HepG2 (cell line): ENCODE measurements around the gene DDX1. TPM values are rescaled to one million over a fixed set of nuclear protein-coding genes. Genes with fewer than 3 reads are reported as not detected.

Source experiments
- AGO1 ChIP-seq: fragments of 200-400 bp; formaldehyde crosslinking; IDR thresholded peaks from 2 replicates; pipeline ENCODE4 v1.6.1; 2017; ENCODE audit warnings: mild to moderate bottlenecking, low read depth, low read length, moderate library complexity; ENCODE audit not compliant: poor library complexity, severe bottlenecking
- AKAP8 ChIP-seq: sonication (generic); formaldehyde crosslinking; IDR thresholded peaks from 2 replicates; pipeline ENCODE4 v1.5.1; 2020; ENCODE audit warnings: mild to moderate bottlenecking, missing genetic modification reagents
- ARID2 ChIP-seq: sonication (generic); formaldehyde crosslinking; IDR thresholded peaks from 2 replicates; pipeline ENCODE4 v1.8.1; 2022; ENCODE audit warnings: mild to moderate bottlenecking, missing genetic modification reagents, borderline replicate concordance
- HOXA3 ChIP-seq: sonication (generic); formaldehyde crosslinking; IDR thresholded peaks from 2 replicates; pipeline ENCODE4 v1.5.0; 2020; ENCODE audit warnings: missing genetic modification reagents
- JUN ChIP-seq: sonication (generic); formaldehyde crosslinking; IDR thresholded peaks from 2 replicates; pipeline ENCODE4 v1.4.0; 2020; ENCODE audit warnings: mild to moderate bottlenecking, missing genetic modification reagents
- KLF9 ChIP-seq: IDR thresholded peaks from 2 replicates; pipeline ENCODE4 v1.6.1; 2016; ENCODE audit warnings: low read depth
- MEF2D ChIP-seq: sonication (generic); formaldehyde crosslinking; IDR thresholded peaks from 2 replicates; pipeline ENCODE4 v1.5.1; 2020; ENCODE audit warnings: mild to moderate bottlenecking, missing genetic modification reagents
- NBN ChIP-seq: fragments of 450-650 bp; conservative IDR thresholded peaks from 2 replicates; pipeline ENCODE4 v1.6.1; 2017
- NFE2L2 ChIP-seq: fragments of 150-350 bp; IDR thresholded peaks from 2 replicates; pipeline ENCODE4 v1.6.1; 2014; ENCODE audit warnings: low read length
- PAF1 ChIP-seq: IDR thresholded peaks from 2 replicates; pipeline ENCODE4 v1.6.1; 2016; ENCODE audit warnings: missing genetic modification reagents, missing compliant biosample characterization
- PBX2 ChIP-seq: IDR thresholded peaks from 2 replicates; pipeline ENCODE4 v1.6.1; 2016; ENCODE audit warnings: control low read depth
- RFX3 ChIP-seq: IDR thresholded peaks from 2 replicates; pipeline ENCODE4 v1.6.1; 2016; ENCODE audit warnings: missing biosample characterization, missing genetic modification reagents
- SMAD9 ChIP-seq: sonication (generic); formaldehyde crosslinking; IDR thresholded peaks from 2 replicates; pipeline ENCODE4 v1.5.1; 2020; ENCODE audit warnings: mild to moderate bottlenecking, missing genetic modification reagents
- SNAI1 ChIP-seq: sonication (generic); formaldehyde crosslinking; IDR thresholded peaks from 2 replicates; pipeline ENCODE4 v1.5.0; 2020; ENCODE audit warnings: mild to moderate bottlenecking, missing genetic modification reagents, borderline replicate concordance
- SNAPC5 ChIP-seq: sonication (generic); formaldehyde crosslinking; IDR thresholded peaks from 2 replicates; pipeline ENCODE4 v1.8.1; 2023; ENCODE audit warnings: mild to moderate bottlenecking, missing genetic modification reagents, borderline replicate concordance
- TMF1 ChIP-seq: sonication (generic); formaldehyde crosslinking; IDR thresholded peaks from 2 replicates; pipeline ENCODE4 v1.8.1; 2022; ENCODE audit warnings: low read depth, missing genetic modification reagents
- YEATS2 ChIP-seq: sonication (generic); formaldehyde crosslinking; IDR thresholded peaks from 2 replicates; pipeline ENCODE4 v1.4.0; 2020; ENCODE audit warnings: missing genetic modification reagents, borderline replicate concordance
- ZBTB21 ChIP-seq: sonication (generic); formaldehyde crosslinking; IDR thresholded peaks from 2 replicates; pipeline ENCODE4 v1.4.0; 2020; ENCODE audit warnings: missing genetic modification reagents
- ZNF136 ChIP-seq: sonication (generic); formaldehyde crosslinking; IDR thresholded peaks from 2 replicates; pipeline ENCODE4 v1.8.1; 2022; ENCODE audit warnings: low read depth, mild to moderate bottlenecking, moderate library complexity, missing genetic modification reagents
- ZNF205 ChIP-seq: IDR thresholded peaks from 2 replicates; pipeline ENCODE4 v1.6.1; 2018; ENCODE audit warnings: missing biosample characterization, missing genetic modification reagents
- ZNF3 ChIP-seq: IDR thresholded peaks from 2 replicates; pipeline ENCODE4 v1.7.0; 2017; ENCODE audit warnings: inconsistent platforms
- ZNF317 ChIP-seq: sonication (generic); formaldehyde crosslinking; IDR thresholded peaks from 2 replicates; pipeline ENCODE4 v1.5.0; 2020; ENCODE audit warnings: mild to moderate bottlenecking, missing genetic modification reagents
- ZNF563 ChIP-seq: sonication (generic); formaldehyde crosslinking; IDR thresholded peaks from 2 replicates; pipeline ENCODE4 v1.8.0; 2022; ENCODE audit warnings: mild to moderate bottlenecking, moderate library complexity, missing genetic modification reagents
- ZNF564 ChIP-seq: sonication (generic); formaldehyde crosslinking; IDR thresholded peaks from 2 replicates; pipeline ENCODE4 v1.8.1; 2023; ENCODE audit warnings: mild to moderate bottlenecking, missing genetic modification reagents
- ZNF660 ChIP-seq: sonication (generic); formaldehyde crosslinking; IDR thresholded peaks from 2 replicates; pipeline ENCODE4 v1.5.1; 2020; ENCODE audit warnings: mild to moderate bottlenecking, low read depth, missing genetic modification reagents, borderline replicate concordance
- ZNF709 ChIP-seq: sonication (generic); formaldehyde crosslinking; IDR thresholded peaks from 2 replicates; pipeline ENCODE4 v1.5.0; 2020; ENCODE audit warnings: mild to moderate bottlenecking, missing genetic modification reagents
- ZXDC ChIP-seq: sonication (generic); formaldehyde crosslinking; IDR thresholded peaks from 2 replicates; pipeline ENCODE4 v1.5.0; 2020; ENCODE audit warnings: mild to moderate bottlenecking, missing genetic modification reagents
- polyA plus RNA-seq, 8 experiments: library from polyadenylated mRNA; depleted of rRNA in 3 of 8; stranded (reverse) in 7 of 8; unstranded in 1 of 8; fragments of >200 nt; fragmentation: Illumina TruSeq in 4 of 8; extraction: Trizol in 4 of 8; gene quantifications; 2 replicates each; pipeline versions ENCODE4 v1.2.1 to v1.2.3, GENCODE V29; 2011 to 2016; ENCODE audit warnings: low read depth in 4 of 8, missing spikeins in 1 of 8, mixed read lengths in 1 of 8; ENCODE audit not compliant: insufficient read depth in 1 of 8
- total RNA-seq, 5 experiments: library from RNA; depleted of rRNA; stranded (reverse); fragments of >200 nt; fragmentation: Illumina TruSeq; extraction: Trizol; gene quantifications; 2 replicates each; pipeline ENCODE4 v1.2.3, GENCODE V29; 2016; ENCODE audit warnings: low read depth in 1 of 5

DDX1 gene
- total and polyA plus RNA-seq, 2 of the 13 experiments (the other 11 are each of a cell fraction or from before 2014, with no cell fraction given), result 81.6 to 130 TPM

- TF ChIP-seq ZXDC (CRISPR knock-in tag) (peak; percentile 98), JUN (CRISPR knock-in tag) (peak; percentile 76; the same call in 1 of the 2 replicates), AKAP8 (CRISPR knock-in tag) (no peak), ZNF563 (CRISPR knock-in tag) (peak; percentile 96), RFX3 (CRISPR knock-in tag) (no peak; the same call in 1 of the 2 replicates), SNAI1 (CRISPR knock-in tag) (peak; percentile 99), ZNF317 (CRISPR knock-in tag) (peak; percentile 95), ARID2 (no peak; the same call in 1 of the 2 replicates), ZNF660 (CRISPR knock-in tag) (peak; percentile 53; the same call in 1 of the 2 replicates), PAF1 (no peak), SNAPC5 (CRISPR knock-in tag) (peak; percentile 93; the same call in 1 of the 2 replicates), ZNF709 (CRISPR knock-in tag) (peak; percentile 98), TMF1 (CRISPR knock-in tag) (peak; percentile 93), ZNF136 (CRISPR knock-in tag) (peak; percentile 97), YEATS2 (CRISPR knock-in tag) (peak; percentile 99), ZNF205 (CRISPR knock-in tag) (peak; percentile 87; the same call in 1 of the 2 replicates), AGO1 (peak; percentile 71), KLF9 (CRISPR knock-in tag) (peak; percentile 77; the same call in 1 of the 2 replicates), NBN (no peak), SMAD9 (peak; percentile 92), NFE2L2 (no peak), ZNF3 (CRISPR knock-in tag) (no peak), ZBTB21 (peak; percentile 69; the same call in 1 of the 2 replicates), PBX2 (CRISPR knock-in tag) (no peak), ZNF564 (CRISPR knock-in tag) (peak; percentile 97), MEF2D (CRISPR knock-in tag) (peak; percentile 94), HOXA3 (CRISPR knock-in tag) (peak; percentile 98)
Measured at GRCh38 chr2:15591692-15592463, at the start of gene DDX1 (continued).
